ENCODE data around the gene TMEM131L.
"Not testable (repeated sequence)": the region's sequence is repeated elsewhere in the genome, so short reads cannot be mapped to it uniquely, and the experiment has no call there.

TMEM131L gene

DNA sequence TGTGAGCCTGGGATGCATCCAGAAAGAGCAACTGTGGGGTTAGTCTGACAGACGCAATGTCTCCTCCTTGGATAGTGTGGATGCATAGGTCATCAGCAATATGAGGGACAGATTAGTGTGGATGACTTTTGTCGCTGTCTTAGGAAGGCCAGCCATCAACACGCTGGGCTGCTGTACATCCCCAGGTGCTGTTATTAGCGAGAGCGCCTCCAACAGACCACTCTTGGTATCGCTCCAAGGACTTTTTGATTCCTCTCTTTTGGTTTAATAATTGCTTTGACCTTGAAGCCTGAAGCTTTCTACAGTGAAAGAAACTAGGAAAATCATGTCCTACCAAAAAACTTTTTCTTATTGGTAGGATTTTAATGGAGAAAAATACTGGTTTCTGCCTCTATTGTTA, 76.7 kb downstream of the TMEM131L start:
- peak overlapping the region in 2 of 3 experiments; percentile 45 to 94 for H3K27ac Mint-ChIP-seq
- no peaks in the 10 kb centered on the region for H3K27me3 Mint-ChIP-seq (ENCODE audit: low read depth)
- TF ChIP-seq, protein P1, sequence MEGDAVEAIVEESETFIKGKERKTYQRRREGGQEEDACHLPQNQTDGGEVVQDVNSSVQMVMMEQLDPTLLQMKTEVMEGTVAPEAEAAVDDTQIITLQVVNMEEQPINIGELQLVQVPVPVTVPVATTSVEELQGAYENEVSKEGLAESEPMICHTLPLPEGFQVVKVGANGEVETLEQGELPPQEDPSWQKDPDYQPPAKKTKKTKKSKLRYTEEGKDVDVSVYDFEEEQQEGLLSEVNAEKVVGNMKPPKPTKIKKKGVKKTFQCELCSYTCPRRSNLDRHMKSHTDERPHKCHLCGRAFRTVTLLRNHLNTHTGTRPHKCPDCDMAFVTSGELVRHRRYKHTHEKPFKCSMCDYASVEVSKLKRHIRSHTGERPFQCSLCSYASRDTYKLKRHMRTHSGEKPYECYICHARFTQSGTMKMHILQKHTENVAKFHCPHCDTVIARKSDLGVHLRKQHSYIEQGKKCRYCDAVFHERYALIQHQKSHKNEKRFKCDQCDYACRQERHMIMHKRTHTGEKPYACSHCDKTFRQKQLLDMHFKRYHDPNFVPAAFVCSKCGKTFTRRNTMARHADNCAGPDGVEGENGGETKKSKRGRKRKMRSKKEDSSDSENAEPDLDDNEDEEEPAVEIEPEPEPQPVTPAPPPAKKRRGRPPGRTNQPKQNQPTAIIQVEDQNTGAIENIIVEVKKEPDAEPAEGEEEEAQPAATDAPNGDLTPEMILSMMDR (IDR thresholded peaks at IDR 0.05; ENCODE audit: unreplicated experiment in 3 of 3), result peak in 1 of 3 experiments; percentile 11
- peaks cover 76% of the 10 kb centered on the region for H3K4me1 Mint-ChIP-seq
- no peaks in the 10 kb centered on the region for H3K9me3 Mint-ChIP-seq
- H3K36me3 Mint-ChIP-seq (ENCODE audit: low read depth), result peaks cover 11% of the 10 kb centered on the region
- no peak overlapping the region for H3K4me3 Mint-ChIP-seq

DNA sequence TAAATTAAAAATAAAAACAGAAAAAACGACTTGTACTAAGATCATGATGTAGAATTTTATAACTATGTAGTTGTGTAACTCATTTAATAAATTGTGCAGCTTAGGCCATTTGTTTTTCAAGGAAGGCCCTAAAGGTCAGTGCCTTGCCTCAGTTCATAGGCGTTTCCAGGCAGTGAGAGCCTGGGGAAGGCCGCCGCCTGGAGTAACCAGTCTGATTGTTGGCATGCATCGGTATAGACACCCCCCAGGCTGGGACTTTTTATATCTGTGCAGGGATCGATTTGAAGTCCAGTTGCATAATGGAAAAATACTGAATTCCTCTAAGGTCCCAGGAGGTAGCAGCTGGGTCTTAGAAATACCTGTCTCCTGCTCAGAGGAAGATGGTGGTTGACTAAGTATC, 77.2 kb downstream of the TMEM131L start:
- Mint-ChIP-seq H3K4me3 (no peak overlapping the region), H3K9me3 (no peaks in the 10 kb centered on the region), H3K36me3 (ENCODE audit: low read depth) (peaks cover 9% of the 10 kb centered on the region), H3K27me3 (ENCODE audit: low read depth) (no peaks in the 10 kb centered on the region), H3K27ac (peak overlapping the region in 2 of 3 experiments; percentile 35 to 94), H3K4me1 (peaks cover 76% of the 10 kb centered on the region)
- TF ChIP-seq, protein P1 (IDR thresholded peaks at IDR 0.05; ENCODE audit: unreplicated experiment in 3 of 3), result no peak

GRCh38 chr4:153545822-153546221, 79.7 kb downstream of the TMEM131L start:
- Mint-ChIP-seq H3K27ac (peak overlapping the region; percentile 81 to 93 (median 89)), H3K36me3 (ENCODE audit: low read depth) (peaks cover 12% of the 10 kb centered on the region), H3K4me1 (peaks cover 69% of the 10 kb centered on the region), H3K4me3 (no peak overlapping the region), H3K9me3 (no peaks in the 10 kb centered on the region), H3K27me3 (ENCODE audit: low read depth) (no peaks in the 10 kb centered on the region)
- TF ChIP-seq, protein P1 (IDR thresholded peaks at IDR 0.05; ENCODE audit: unreplicated experiment in 3 of 3), result no peak

DNA sequence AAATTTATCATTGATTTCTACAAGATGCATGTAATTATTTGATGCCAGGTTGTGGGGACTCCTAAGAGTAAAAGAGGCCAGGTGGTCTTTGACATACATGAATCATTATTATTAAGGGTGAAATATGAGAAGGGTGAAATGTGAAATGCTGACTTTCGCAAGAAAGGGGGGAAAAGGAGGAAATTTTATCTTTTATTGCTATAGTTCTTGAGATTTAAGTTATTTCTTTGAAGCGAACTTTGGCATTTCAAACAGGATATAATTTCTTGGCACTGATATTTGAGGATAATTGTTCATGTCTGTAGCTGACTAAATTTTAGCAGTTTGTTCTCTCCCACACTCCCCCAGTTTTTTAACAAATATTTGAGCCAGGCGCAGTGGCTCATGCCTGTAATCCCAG, 80.1 kb downstream of the TMEM131L start:
- peak overlapping the region; percentile 81 to 93 (median 89) for H3K27ac Mint-ChIP-seq
- TF ChIP-seq, protein P1 (IDR thresholded peaks at IDR 0.05; ENCODE audit: unreplicated experiment in 3 of 3), result no peak
- peaks cover 67% of the 10 kb centered on the region for H3K4me1 Mint-ChIP-seq
- peaks cover 15% of the 10 kb centered on the region for H3K36me3 Mint-ChIP-seq (ENCODE audit: low read depth)
- H3K4me3 Mint-ChIP-seq, result peak overlapping the region in 2 of 3 experiments; percentile 5 to 11
- no peaks in the 10 kb centered on the region for H3K27me3 Mint-ChIP-seq (ENCODE audit: low read depth)
- no peaks in the 10 kb centered on the region for H3K9me3 Mint-ChIP-seq

- H3K4me3 Mint-ChIP-seq, result peak overlapping the region in 1 of 3 experiments; percentile 44
- no peaks in the 10 kb centered on the region for H3K9me3 Mint-ChIP-seq
- peaks cover 11% of the 10 kb centered on the region for H3K36me3 Mint-ChIP-seq (ENCODE audit: low read depth)
- TF ChIP-seq, protein P1 (IDR thresholded peaks at IDR 0.05; ENCODE audit: unreplicated experiment in 3 of 3), result no peak
- H3K4me1 Mint-ChIP-seq, result peaks cover 56% of the 10 kb centered on the region
- no peaks in the 10 kb centered on the region for H3K27me3 Mint-ChIP-seq (ENCODE audit: low read depth)
- H3K27ac Mint-ChIP-seq, result peak overlapping the region; percentile 20 to 93 (median 68)
Observed at GRCh38 chr4:153547520-153547919, 81.4 kb downstream of the TMEM131L start.

DNA sequence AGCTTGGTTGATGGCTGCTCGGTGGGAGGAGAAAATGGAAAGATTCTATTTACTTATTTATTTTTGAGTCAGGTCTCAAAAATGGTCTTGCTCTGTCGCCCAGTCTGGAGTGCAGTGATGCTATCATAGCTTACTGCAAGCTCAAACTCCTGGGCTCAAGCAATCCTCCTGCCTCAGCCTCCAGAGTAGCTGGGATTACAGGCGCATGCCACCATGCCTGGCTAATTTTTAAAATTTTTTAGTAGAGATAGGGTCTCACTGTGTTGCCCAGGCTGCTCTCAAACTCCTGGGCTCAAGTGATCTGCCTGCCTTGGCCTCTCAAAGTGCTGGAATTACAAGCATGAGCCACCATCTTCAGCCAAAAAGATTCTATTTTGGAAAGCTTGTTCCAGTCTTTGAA, 82.7 kb downstream of the TMEM131L start:
- not testable (repeated sequence) for H3K4me3 Mint-ChIP-seq; H3K27me3 Mint-ChIP-seq (ENCODE audit: low read depth); H3K9me3 Mint-ChIP-seq
- Mint-ChIP-seq H3K27ac (peak overlapping the region in 2 of 3 experiments; percentile 77 to 79), H3K4me1 (peaks cover 64% of the 10 kb centered on the region), H3K36me3 (ENCODE audit: low read depth) (peaks cover 11% of the 10 kb centered on the region)
